Retinal pigment epithelial cell (primary cell): ENCODE data around the gene KRTAP5-3.
"Not testable (repeated sequence)": the region's sequence is repeated elsewhere in the genome, so short reads cannot be mapped to it uniquely, and the experiment has no call there.

Experiments
- DNase-seq: peaks from one replicate; pipeline ENCODE4 v3.0.0-alpha.2; 2010; ENCODE audit warnings: low read depth
- H3K4me3 ChIP-seq: 2 replicates; pipeline ENCODE4 v1.5.1; 2011; ENCODE audit warnings: mild to moderate bottlenecking, low read length, control low read depth, moderate library complexity
- CTCF ChIP-seq: conservative IDR thresholded peaks from 2 replicates; pipeline ENCODE4 v1.5.1; 2011; ENCODE audit warnings: low read depth, low read length, control low read depth, inconsistent platforms

KRTAP5-3 gene

GRCh38 chr11:1648653-1649420, 40.6 kb upstream of the KRTAP5-3 start:
- H3K4me3 ChIP-seq, result no peak overlapping the region
- TF ChIP-seq CTCF, result no peak
- DNase-seq, result no peak

GRCh38 chr11:1647901-1648652, 39.8 kb upstream of the KRTAP5-3 start:
- no peak for DNase-seq
- TF ChIP-seq CTCF, result no peak
- no peak overlapping the region for H3K4me3 ChIP-seq

- DNase-seq, H3K4me3 ChIP-seq: not testable (repeated sequence)
Observed at GRCh38 chr11:1646540-1646939, 38.3 kb upstream of the KRTAP5-3 start.

GRCh38 chr11:1645357-1645821, 37.1 kb upstream of the KRTAP5-3 start:
- no peak for TF ChIP-seq CTCF
- no peak overlapping the region for H3K4me3 ChIP-seq
- no peak for DNase-seq

GRCh38 chr11:1644601-1645356, 36.5 kb upstream of the KRTAP5-3 start:
- no peak overlapping the region for H3K4me3 ChIP-seq
- TF ChIP-seq CTCF, result no peak

GRCh38 chr11:1643146-1643690, 35.0 kb upstream of the KRTAP5-3 start:
- no peak for TF ChIP-seq CTCF
- no peak for DNase-seq
- no peak overlapping the region for H3K4me3 ChIP-seq

More at GRCh38 chr11:1644601-1645356, 36.5 kb upstream of the KRTAP5-3 start:
- no peak for DNase-seq
